HG03139 (cell line): Measurements from ENCODE around the gene FBXO15.

Experiments
- ATAC-seq: cut with Tn5 transposase; IDR thresholded peaks from one replicate; pipeline ENCODE4 v1.9.1; 2021; ENCODE audit not compliant: unreplicated experiment

The FBXO15 gene

GRCh38 chr18:74154716-74155115, 7.1 kb upstream of the FBXO15 start:
- ATAC-seq, result no peak

- ATAC-seq, result no peak
Measured at GRCh38 chr18:74153793-74154192, 6.2 kb upstream of the FBXO15 start.

- no peak for ATAC-seq
Measured at GRCh38 chr18:74153377-74153776, 5.7 kb upstream of the FBXO15 start.

- ATAC-seq, result no peak
Measured at GRCh38 chr18:74152857-74153256, 5.2 kb upstream of the FBXO15 start.

GRCh38 chr18:74152270-74152669, 4.6 kb upstream of the FBXO15 start:
- no peak for ATAC-seq

- no peak for ATAC-seq
Measured at GRCh38 chr18:74149878-74150277, 2.2 kb upstream of the FBXO15 start.

- peak; percentile 7 for ATAC-seq
Measured at GRCh38 chr18:74148543-74149070, 973 bp upstream of the FBXO15 start.

- no peak for ATAC-seq
Measured at GRCh38 chr18:74147491-74147778, 199 bp downstream of the FBXO15 start.

- ATAC-seq, result no peak
Measured at GRCh38 chr18:74146756-74147155, 878 bp downstream of the FBXO15 start.

- no peak for ATAC-seq
Measured at GRCh38 chr18:74142252-74142651, 5.4 kb downstream of the FBXO15 start.

- no peak for ATAC-seq
Measured at GRCh38 chr18:74141667-74142066, 6.0 kb downstream of the FBXO15 start.

- ATAC-seq, result no peak
Measured at GRCh38 chr18:74140582-74140981, 7.1 kb downstream of the FBXO15 start.

- ATAC-seq, result no peak
Measured at GRCh38 chr18:74139888-74140287, 7.7 kb downstream of the FBXO15 start.

GRCh38 chr18:74139411-74139810, 8.2 kb downstream of the FBXO15 start:
- no peak for ATAC-seq

- ATAC-seq, result no peak
Measured at GRCh38 chr18:74137920-74138538, 9.6 kb downstream of the FBXO15 start.

GRCh38 chr18:74132201-74132600, 15.4 kb downstream of the FBXO15 start:
- no peak for ATAC-seq

- ATAC-seq, result no peak
Measured at GRCh38 chr18:74131124-74131523, 16.5 kb downstream of the FBXO15 start.

GRCh38 chr18:74128159-74128558, 19.5 kb downstream of the FBXO15 start:
- ATAC-seq, result no peak

GRCh38 chr18:74126684-74127655, 20.7 kb downstream of the FBXO15 start:
- ATAC-seq, result no peak

- no peak for ATAC-seq
Measured at GRCh38 chr18:74124642-74125041, 23.0 kb downstream of the FBXO15 start.

GRCh38 chr18:74123200-74123599, 24.4 kb downstream of the FBXO15 start:
- ATAC-seq, result no peak
